Mesenchymal stem cell (in vitro differentiated cells and primary cell): ENCODE results near the gene DGCR6L.
A peak's percentile ranks its signal among the peaks of the same experiment; 100 is the strongest.
"Not testable (repeated sequence)": the region's sequence is repeated elsewhere in the genome, so short reads cannot be mapped to it uniquely, and the experiment has no call there.

Experiments
- DNase-seq: peaks from one replicate; pipeline ENCODE4 v3.0.0-alpha.2; 2013
- H2AFZ ChIP-seq: one replicate; pipeline ENCODE4 v1.6.1; 2013; ENCODE audit warnings: low read depth, mild to moderate bottlenecking, control low read depth, inconsistent platforms, low read length, moderate library complexity
- H2AK5ac ChIP-seq: 2 replicates; pipeline ENCODE4 v1.6.1; 2013; ENCODE audit warnings: low read length, moderate library complexity, mild to moderate bottlenecking, inconsistent platforms; ENCODE audit not compliant: severe bottlenecking
- H2BK120ac ChIP-seq: one replicate; pipeline ENCODE4 v1.6.1; 2013; ENCODE audit warnings: low read depth, mild to moderate bottlenecking, inconsistent platforms, low read length, moderate library complexity
- H2BK12ac ChIP-seq, 2 experiments: one replicate each; pipeline ENCODE4 v1.6.1; 2013; ENCODE audit warnings: inconsistent platforms in 2 of 2, low read length in 2 of 2, mild to moderate bottlenecking in 2 of 2, moderate library complexity in 2 of 2, control low read depth in 1 of 2
- H2BK15ac ChIP-seq: one replicate; pipeline ENCODE4 v1.6.1; 2013; ENCODE audit warnings: mild to moderate bottlenecking, low read depth, inconsistent platforms; ENCODE audit not compliant: poor library complexity, severe bottlenecking
- H2BK5ac ChIP-seq: 2 replicates; pipeline ENCODE4 v1.6.1; 2013; ENCODE audit warnings: low read depth, mild to moderate bottlenecking, low read length, control low read depth, inconsistent platforms; ENCODE audit not compliant: poor library complexity, severe bottlenecking
- H3K14ac ChIP-seq, 2 experiments: one replicate each; pipeline ENCODE4 v1.6.1; 2013; ENCODE audit warnings: inconsistent platforms in 2 of 2, low read length in 2 of 2, control low read depth in 1 of 2, mild to moderate bottlenecking in 1 of 2, moderate library complexity in 1 of 2
- H3K18ac ChIP-seq, 2 experiments: one replicate each; pipeline ENCODE4 v1.6.1; 2013; ENCODE audit warnings: inconsistent platforms in 2 of 2, low read length in 2 of 2, control low read depth in 1 of 2, low read depth in 1 of 2, mild to moderate bottlenecking in 1 of 2
- H3K23ac ChIP-seq, 2 experiments: one replicate each; pipeline ENCODE4 v1.6.1; 2013; ENCODE audit warnings: inconsistent platforms in 2 of 2, low read length in 2 of 2, mild to moderate bottlenecking in 2 of 2, moderate library complexity in 2 of 2, control low read depth in 1 of 2
- H3K27ac ChIP-seq: 2 replicates; pipeline ENCODE4 v1.5.1; 2013; ENCODE audit warnings: mild to moderate bottlenecking, moderate library complexity, low read length, control low read depth, inconsistent platforms; ENCODE audit not compliant: poor library complexity, severe bottlenecking
- H3K27me3 ChIP-seq, 2 experiments: 2 replicates each; pipeline versions ENCODE4 v1.6.1 to v1.7.0; 2013; ENCODE audit warnings: low read length in 2 of 2, mild to moderate bottlenecking in 2 of 2, moderate library complexity in 2 of 2, control low read depth in 1 of 2, inconsistent platforms in 1 of 2; ENCODE audit not compliant: control insufficient read depth in 1 of 2, insufficient read depth in 1 of 2
- H3K36me3 ChIP-seq, 2 experiments: 2 replicates each; pipeline versions ENCODE4 v1.6.1 to v1.7.0; 2013; ENCODE audit warnings: low read length in 2 of 2, control low read depth in 1 of 2, inconsistent platforms in 1 of 2, low read depth in 1 of 2, mild to moderate bottlenecking in 1 of 2; ENCODE audit not compliant: insufficient read depth in 2 of 2, control insufficient read depth in 1 of 2
- H3K4ac ChIP-seq, 2 experiments: one replicate each; pipeline ENCODE4 v1.6.1; 2013; ENCODE audit warnings: inconsistent platforms in 2 of 2, low read length in 2 of 2, mild to moderate bottlenecking in 2 of 2, moderate library complexity in 2 of 2, control low read depth in 1 of 2, low read depth in 1 of 2
- H3K4me1 ChIP-seq: 2 replicates; pipeline ENCODE4 v1.6.1; 2013; ENCODE audit warnings: low read depth, low read length, control low read depth; ENCODE audit not compliant: control insufficient read depth, insufficient read depth
- H3K4me2 ChIP-seq: 2 replicates; pipeline ENCODE4 v1.6.1; 2013; ENCODE audit warnings: low read length, mild to moderate bottlenecking, inconsistent platforms; ENCODE audit not compliant: poor library complexity, severe bottlenecking
- H3K4me3 ChIP-seq, 2 experiments: 2 replicates each; pipeline versions ENCODE4 v1.5.1 to v1.7.0; 2013; ENCODE audit warnings: low read length in 2 of 2, mild to moderate bottlenecking in 2 of 2, control low read depth in 1 of 2, low read depth in 1 of 2; ENCODE audit not compliant: insufficient read depth in 1 of 2
- H3K79me1 ChIP-seq: replicated peaks from 2 replicates; pipeline ENCODE4 v1.6.1; 2013; ENCODE audit warnings: mild to moderate bottlenecking, control low read depth, low read length, inconsistent platforms; ENCODE audit not compliant: poor library complexity, severe bottlenecking
- H3K9ac ChIP-seq: 2 replicates; pipeline ENCODE4 v1.7.0; 2013; ENCODE audit warnings: mild to moderate bottlenecking, low read length, moderate library complexity
- H3K9me3 ChIP-seq: 2 replicates; pipeline ENCODE4 v1.7.0; 2013; ENCODE audit warnings: mild to moderate bottlenecking, low read length; ENCODE audit not compliant: control insufficient read depth
- H4K8ac ChIP-seq: one replicate; pipeline ENCODE4 v1.6.1; 2013; ENCODE audit warnings: inconsistent platforms, mild to moderate bottlenecking, low read length, moderate library complexity
- H4K91ac ChIP-seq: one replicate; pipeline ENCODE4 v1.6.1; 2013; ENCODE audit warnings: mild to moderate bottlenecking, low read length, inconsistent platforms
- WGBS: methylation state at CpG from one replicate; pipeline ENCODE4 v1.1.7; 2013; ENCODE audit warnings: mixed read lengths; 5-methylcytosine and 5-hydroxymethylcytosine counted together

DGCR6L gene

GRCh38 chr22:20280163-20280562 is 39.7 kb downstream of the DGCR6L start:
- not testable (repeated sequence) for H2BK15ac ChIP-seq, H2AFZ ChIP-seq, H3K79me1 ChIP-seq, H3K9me3 ChIP-seq, H2BK5ac ChIP-seq, H4K91ac ChIP-seq, H3K9ac ChIP-seq, H3K4ac ChIP-seq, H3K14ac ChIP-seq, H3K36me3 ChIP-seq, H2BK120ac ChIP-seq, H3K27ac ChIP-seq, H2BK12ac ChIP-seq, DNase-seq, H3K4me3 ChIP-seq, H3K23ac ChIP-seq, H3K4me2 ChIP-seq, H4K8ac ChIP-seq, H3K4me1 ChIP-seq, H2AK5ac ChIP-seq, H3K18ac ChIP-seq
- WGBS = 85% methylated on average over 11 of the region's 21 CpGs
- H3K27me3 ChIP-seq = peaks cover 13% of the 10 kb centered on the region in 2 experiments

- H3K27me3 ChIP-seq = peaks cover 13% of the 10 kb centered on the region in 2 experiments
- H3K4me3 ChIP-seq = no peak overlapping the region
- H2AFZ ChIP-seq = no peak overlapping the region
- no peaks in the 10 kb centered on the region for H3K9me3 ChIP-seq
- peak; percentile 55 for DNase-seq
- H2BK12ac ChIP-seq = no peak overlapping the region
- H3K4me2 ChIP-seq = no peak overlapping the region
- no peak overlapping the region for H3K23ac ChIP-seq
- H3K36me3 ChIP-seq = no peaks in the 10 kb centered on the region
- WGBS = 58% methylated on average over 15 of the region's 15 CpGs
- H2BK120ac ChIP-seq = no peak overlapping the region
- no peak overlapping the region for H2BK5ac ChIP-seq
- H4K91ac ChIP-seq = no peak overlapping the region
- no peak overlapping the region for H3K9ac ChIP-seq
- H2BK15ac ChIP-seq = no peak overlapping the region
- H3K4ac ChIP-seq = no peak overlapping the region
- no peaks in the 10 kb centered on the region for H3K79me1 ChIP-seq
- H3K14ac ChIP-seq = no peak overlapping the region
- peaks cover 4% of the 10 kb centered on the region for H3K4me1 ChIP-seq
- no peak overlapping the region for H2AK5ac ChIP-seq
- no peak overlapping the region for H4K8ac ChIP-seq
- H3K27ac ChIP-seq = no peak overlapping the region
- no peak overlapping the region for H3K18ac ChIP-seq
Observed at GRCh38 chr22:20279662-20280134, 40.2 kb downstream of the DGCR6L start.

- not testable (repeated sequence) for H2BK120ac ChIP-seq, H3K4me2 ChIP-seq, DNase-seq, H2BK5ac ChIP-seq, H3K18ac ChIP-seq, H3K4ac ChIP-seq, H3K36me3 ChIP-seq, H3K14ac ChIP-seq, H3K9ac ChIP-seq, H3K79me1 ChIP-seq, H3K9me3 ChIP-seq, H3K27ac ChIP-seq, H4K8ac ChIP-seq, H2BK12ac ChIP-seq, H3K4me1 ChIP-seq, H2AFZ ChIP-seq, H2AK5ac ChIP-seq, H3K4me3 ChIP-seq, H4K91ac ChIP-seq, H2BK15ac ChIP-seq, H3K23ac ChIP-seq
- peaks cover 12 to 13% of the 10 kb centered on the region in 2 experiments for H3K27me3 ChIP-seq
- 90% methylated on average over 11 of the region's 22 CpGs for WGBS
Observed at GRCh38 chr22:20278726-20279490, 41.0 kb downstream of the DGCR6L start.

GRCh38 chr22:20277936-20278635 is 41.8 kb downstream of the DGCR6L start:
- H3K27ac ChIP-seq, H3K14ac ChIP-seq, H2BK120ac ChIP-seq, H2BK5ac ChIP-seq, H3K4me1 ChIP-seq, H2AFZ ChIP-seq, H3K79me1 ChIP-seq, H3K9me3 ChIP-seq, H2AK5ac ChIP-seq, H2BK12ac ChIP-seq, H3K23ac ChIP-seq, H4K8ac ChIP-seq, H3K9ac ChIP-seq, H3K4ac ChIP-seq, H4K91ac ChIP-seq, H2BK15ac ChIP-seq, H3K36me3 ChIP-seq, H3K4me3 ChIP-seq, H3K18ac ChIP-seq, DNase-seq, H3K4me2 ChIP-seq: not testable (repeated sequence)
- WGBS = 78% methylated on average over 9 of the region's 18 CpGs
- H3K27me3 ChIP-seq = peaks cover 6 to 13% of the 10 kb centered on the region in 2 experiments
